ENCODE results near the gene B3GNT4.

Gene B3GNT4

GRCh38 chr12:122160761-122161160, 42.7 kb upstream of the B3GNT4 start:
- Histone ChIP-seq H3K4me3 (IDR thresholded peaks at IDR 0.05; ENCODE audit: insufficient read depth, low read depth, low read length) (no peak overlapping the region), H3K4me2 (no peak overlapping the region), H3K4me1 (ENCODE audit: low read depth, poor library complexity, severe bottlenecking) (no peaks in the 10 kb centered on the region), H3K27me3 (ENCODE audit: insufficient read depth, low read depth) (no peaks in the 10 kb centered on the region), H3K79me2 (ENCODE audit: insufficient read depth, low read depth) (no peaks in the 10 kb centered on the region), H3K27ac (no peak overlapping the region), H2AFZ (ENCODE audit: low read depth) (no peak overlapping the region), H3K9ac (no peak overlapping the region), H4K20me1 (ENCODE audit: insufficient read depth) (no peaks in the 10 kb centered on the region), H3K36me3 (ENCODE audit: insufficient read depth) (no peaks in the 10 kb centered on the region)
- TF ChIP-seq, protein P1, sequence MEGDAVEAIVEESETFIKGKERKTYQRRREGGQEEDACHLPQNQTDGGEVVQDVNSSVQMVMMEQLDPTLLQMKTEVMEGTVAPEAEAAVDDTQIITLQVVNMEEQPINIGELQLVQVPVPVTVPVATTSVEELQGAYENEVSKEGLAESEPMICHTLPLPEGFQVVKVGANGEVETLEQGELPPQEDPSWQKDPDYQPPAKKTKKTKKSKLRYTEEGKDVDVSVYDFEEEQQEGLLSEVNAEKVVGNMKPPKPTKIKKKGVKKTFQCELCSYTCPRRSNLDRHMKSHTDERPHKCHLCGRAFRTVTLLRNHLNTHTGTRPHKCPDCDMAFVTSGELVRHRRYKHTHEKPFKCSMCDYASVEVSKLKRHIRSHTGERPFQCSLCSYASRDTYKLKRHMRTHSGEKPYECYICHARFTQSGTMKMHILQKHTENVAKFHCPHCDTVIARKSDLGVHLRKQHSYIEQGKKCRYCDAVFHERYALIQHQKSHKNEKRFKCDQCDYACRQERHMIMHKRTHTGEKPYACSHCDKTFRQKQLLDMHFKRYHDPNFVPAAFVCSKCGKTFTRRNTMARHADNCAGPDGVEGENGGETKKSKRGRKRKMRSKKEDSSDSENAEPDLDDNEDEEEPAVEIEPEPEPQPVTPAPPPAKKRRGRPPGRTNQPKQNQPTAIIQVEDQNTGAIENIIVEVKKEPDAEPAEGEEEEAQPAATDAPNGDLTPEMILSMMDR (conservative IDR thresholded peaks at IDR 0.05; ENCODE audit: low read depth, low read length): no peak

DNA sequence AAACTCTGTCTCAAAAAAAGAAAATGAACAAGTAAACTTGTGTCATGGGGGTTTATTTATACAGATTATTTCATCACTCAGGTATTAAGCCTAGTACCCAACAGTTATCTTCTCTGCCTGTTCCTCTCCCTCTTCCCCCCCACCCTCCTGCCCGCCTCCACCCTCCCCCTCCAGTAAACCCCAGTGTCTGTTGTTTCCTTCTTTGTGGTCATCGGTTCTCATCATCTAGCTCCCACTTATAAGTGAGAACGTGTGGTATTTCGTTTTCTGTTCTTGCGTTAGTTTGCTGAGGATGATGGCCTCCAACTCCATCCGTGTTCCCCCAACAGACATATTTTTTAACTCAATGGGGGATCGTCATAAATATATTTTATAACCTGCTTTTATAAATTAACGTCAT, 41.8 kb upstream of the B3GNT4 start:
- H3K4me1 ChIP-seq (ENCODE audit: low read depth, poor library complexity, severe bottlenecking): no peaks in the 10 kb centered on the region
- no peaks in the 10 kb centered on the region for H3K36me3 ChIP-seq (ENCODE audit: insufficient read depth)
- no peak overlapping the region for H3K4me3 ChIP-seq (IDR thresholded peaks at IDR 0.05; ENCODE audit: insufficient read depth, low read depth, low read length)
- H3K9ac ChIP-seq: no peak overlapping the region
- H3K27me3 ChIP-seq (ENCODE audit: insufficient read depth, low read depth): no peaks in the 10 kb centered on the region
- H3K79me2 ChIP-seq (ENCODE audit: insufficient read depth, low read depth): no peaks in the 10 kb centered on the region
- no peak overlapping the region for H3K4me2 ChIP-seq
- TF ChIP-seq, protein P1 (conservative IDR thresholded peaks at IDR 0.05; ENCODE audit: low read depth, low read length): no peak
- H4K20me1 ChIP-seq (ENCODE audit: insufficient read depth): no peaks in the 10 kb centered on the region
- H3K27ac ChIP-seq: no peak overlapping the region
- H2AFZ ChIP-seq (ENCODE audit: low read depth): no peak overlapping the region

DNA sequence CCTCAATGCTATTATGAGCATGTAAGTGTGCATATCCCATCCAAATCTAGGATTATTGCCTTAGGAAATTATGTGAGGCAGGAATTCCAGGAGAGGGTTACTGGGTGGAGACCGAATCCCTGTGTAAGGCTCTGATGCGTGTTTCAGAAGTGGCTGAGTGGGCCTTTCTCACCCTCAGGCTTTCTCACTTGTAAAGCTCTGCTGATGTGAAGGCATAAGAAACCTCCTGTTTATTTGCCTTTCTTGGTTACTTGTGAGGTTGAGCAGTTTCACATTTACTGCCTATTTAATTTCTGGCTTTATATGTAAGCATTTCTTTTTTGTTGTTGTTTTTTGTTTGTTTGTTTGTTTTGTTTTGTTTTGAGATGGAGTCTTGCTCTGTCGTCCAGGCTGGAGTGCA, 40.5 kb upstream of the B3GNT4 start:
- TF ChIP-seq, protein P1 (conservative IDR thresholded peaks at IDR 0.05; ENCODE audit: low read depth, low read length): no peak
- no peaks in the 10 kb centered on the region for H3K4me1 ChIP-seq (ENCODE audit: low read depth, poor library complexity, severe bottlenecking)
- no peaks in the 10 kb centered on the region for H4K20me1 ChIP-seq (ENCODE audit: insufficient read depth)

GRCh38 chr12:122166422-122167349, 36.8 kb upstream of the B3GNT4 start:
- H3K9ac ChIP-seq: no peak overlapping the region
- no peaks in the 10 kb centered on the region for H3K27me3 ChIP-seq (ENCODE audit: insufficient read depth, low read depth)
- no peak overlapping the region for H3K27ac ChIP-seq
- no peaks in the 10 kb centered on the region for H3K4me1 ChIP-seq (ENCODE audit: low read depth, poor library complexity, severe bottlenecking)
- H2AFZ ChIP-seq (ENCODE audit: low read depth): no peak overlapping the region
- TF ChIP-seq, protein P1 (conservative IDR thresholded peaks at IDR 0.05; ENCODE audit: low read depth, low read length): no peak
- no peaks in the 10 kb centered on the region for H4K20me1 ChIP-seq (ENCODE audit: insufficient read depth)
- H3K79me2 ChIP-seq (ENCODE audit: insufficient read depth, low read depth): no peaks in the 10 kb centered on the region
- H3K36me3 ChIP-seq (ENCODE audit: insufficient read depth): no peaks in the 10 kb centered on the region
- no peak overlapping the region for H3K4me2 ChIP-seq
- no peak overlapping the region for H3K4me3 ChIP-seq (IDR thresholded peaks at IDR 0.05; ENCODE audit: insufficient read depth, low read depth, low read length)

More for the DNA sequence above, 40.5 kb upstream of the B3GNT4 start:
- no peak overlapping the region for H3K4me3 ChIP-seq (IDR thresholded peaks at IDR 0.05; ENCODE audit: insufficient read depth, low read depth, low read length)
- H3K9ac ChIP-seq: no peak overlapping the region
- H3K4me2 ChIP-seq: no peak overlapping the region
- H3K36me3 ChIP-seq (ENCODE audit: insufficient read depth): no peaks in the 10 kb centered on the region
- no peak overlapping the region for H2AFZ ChIP-seq (ENCODE audit: low read depth)
- H3K79me2 ChIP-seq (ENCODE audit: insufficient read depth, low read depth): no peaks in the 10 kb centered on the region
- no peaks in the 10 kb centered on the region for H3K27me3 ChIP-seq (ENCODE audit: insufficient read depth, low read depth)
- H3K27ac ChIP-seq: no peak overlapping the region

Data from KMS-11 (cell line).